ENCODE data around the gene POLR1D.

DNA sequence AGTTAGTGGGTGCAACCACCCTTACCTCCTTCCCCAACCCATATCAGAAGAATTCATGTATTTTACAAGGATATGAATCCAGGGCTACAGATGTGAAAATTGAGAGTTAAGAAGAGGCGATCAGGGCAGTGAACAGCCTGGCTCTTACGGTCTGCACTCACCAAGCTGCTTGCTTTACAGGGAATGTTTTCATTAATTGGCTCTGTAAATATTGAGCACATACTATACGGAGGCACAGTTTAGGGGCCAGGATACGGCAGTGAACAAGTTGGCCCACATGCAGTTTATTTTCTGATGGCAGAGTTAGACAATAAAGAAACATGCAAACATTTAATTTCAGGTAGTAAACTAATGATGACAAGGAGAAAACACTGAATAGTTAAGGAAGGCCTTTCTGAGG is 6.4 kb downstream of the POLR1D start:
- TF ChIP-seq, protein P1, sequence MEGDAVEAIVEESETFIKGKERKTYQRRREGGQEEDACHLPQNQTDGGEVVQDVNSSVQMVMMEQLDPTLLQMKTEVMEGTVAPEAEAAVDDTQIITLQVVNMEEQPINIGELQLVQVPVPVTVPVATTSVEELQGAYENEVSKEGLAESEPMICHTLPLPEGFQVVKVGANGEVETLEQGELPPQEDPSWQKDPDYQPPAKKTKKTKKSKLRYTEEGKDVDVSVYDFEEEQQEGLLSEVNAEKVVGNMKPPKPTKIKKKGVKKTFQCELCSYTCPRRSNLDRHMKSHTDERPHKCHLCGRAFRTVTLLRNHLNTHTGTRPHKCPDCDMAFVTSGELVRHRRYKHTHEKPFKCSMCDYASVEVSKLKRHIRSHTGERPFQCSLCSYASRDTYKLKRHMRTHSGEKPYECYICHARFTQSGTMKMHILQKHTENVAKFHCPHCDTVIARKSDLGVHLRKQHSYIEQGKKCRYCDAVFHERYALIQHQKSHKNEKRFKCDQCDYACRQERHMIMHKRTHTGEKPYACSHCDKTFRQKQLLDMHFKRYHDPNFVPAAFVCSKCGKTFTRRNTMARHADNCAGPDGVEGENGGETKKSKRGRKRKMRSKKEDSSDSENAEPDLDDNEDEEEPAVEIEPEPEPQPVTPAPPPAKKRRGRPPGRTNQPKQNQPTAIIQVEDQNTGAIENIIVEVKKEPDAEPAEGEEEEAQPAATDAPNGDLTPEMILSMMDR (IDR thresholded peaks at IDR 0.05): no peak
- no peak for TF ChIP-seq POLR2A (IDR thresholded peaks at IDR 0.05)
